ENCODE results near the gene CSAD. TPM values are rescaled to one million over a fixed set of nuclear protein-coding genes. Genes with fewer than 3 reads are reported as not detected.

Gene CSAD
- total and polyA plus RNA-seq, 2 donors (not counting 1 experiment from before 2014, with no cell fraction given): 57.0 to 64.6 TPM

- Mint-ChIP-seq H3K4me1 (peaks cover 38% of the 10 kb centered on the region), H3K4me3 (no peak overlapping the region), H3K27me3 (no peaks in the 10 kb centered on the region), H3K27ac (peak overlapping the region; percentile 53), H3K9me3 (ENCODE audit: insufficient read depth) (no peaks in the 10 kb centered on the region)
- Histone ChIP-seq H3K27me3 (replicated peaks in 1 of 4; ENCODE audit: control extremely low read depth in 1 of 4, control insufficient read depth in 3 of 4, insufficient read depth in 4 of 4, low read length in 3 of 4) (no peaks in the 10 kb centered on the region), H2AFZ (ENCODE audit: insufficient read depth, low read depth, low read length, poor library complexity, severe bottlenecking) (no peak overlapping the region), H3K4me3 (ENCODE audit: control extremely low read depth in 1 of 5, extremely low read depth in 1 of 5, insufficient read depth in 1 of 5, low read depth in 2 of 5, low read length in 4 of 5) (no peak overlapping the region), H3K27ac (ENCODE audit: low read length in 2 of 2) (no peak overlapping the region), H3K9ac (ENCODE audit: low read length) (no peak overlapping the region), H3K4me1 (ENCODE audit: control insufficient read depth in 2 of 2, insufficient read depth in 2 of 2, low read length in 2 of 2) (peaks cover 33 to 39% of the 10 kb centered on the region in 2 donors), H3K9me3 (ENCODE audit: control extremely low read depth in 1 of 3, control insufficient read depth in 2 of 3, insufficient read depth in 1 of 3, low read length in 2 of 3) (no peaks in the 10 kb centered on the region), H3K4me2 (replicated peaks; ENCODE audit: low read depth, low read length, poor library complexity, severe bottlenecking) (no peak overlapping the region), H3K79me2 (ENCODE audit: control insufficient read depth, insufficient read depth, low read length) (peaks cover 18% of the 10 kb centered on the region), H3K36me3 (replicated peaks in 1 of 2; ENCODE audit: control extremely low read depth in 1 of 2, control insufficient read depth in 1 of 2, extremely low read depth in 1 of 2, insufficient read depth in 2 of 2, low read length in 1 of 2) (peaks cover 4 to 87% of the 10 kb centered on the region in 2 experiments), H4K20me1 (ENCODE audit: control insufficient read depth, insufficient read depth, low read length, poor library complexity, severe bottlenecking) (peaks cover 64% of the 10 kb centered on the region)
- WGBS (ENCODE audit: insufficient coverage): 95% methylated on average over 9 of the region's 10 CpGs
- no peak for DNase-seq
- CTCF ChIA-PET: interaction anchor here (0.7 to 15.7 kb wide), 10 partner anchors 8 to 130 kb away, joined by 3 to 201 read pairs (median 4); partner anchors contain the start of genes CSAD, ESPL1, ITGB7 and PFDN5
- intact Hi-C loops (cut with micrococcal nuclease): loop anchor here (5.0 kb wide), 1 partner anchor 128 kb away; no protein-coding TSS in a partner anchor
- POLR2A ChIA-PET: interaction anchor here (0.6 kb wide), 1 partner anchor 293 kb away, joined by 4 read pairs; no protein-coding TSS in a partner anchor
- no peak for ATAC-seq (ENCODE audit: low read depth)
- no peak for TF ChIP-seq EZH2 (IDR thresholded peaks at IDR 0.05; ENCODE audit: borderline replicate concordance, insufficient read depth, low read depth, low read length, poor library complexity, severe bottlenecking)
- TF ChIP-seq CTCF (IDR thresholded peaks at IDR 0.05): no peak
These were observed 15.0 kb upstream of the CSAD start for GRCh38 chr12:53195516-53196420.

GRCh38 chr12:53194973-53195372 lies 14.2 kb upstream of the CSAD start:
- TF ChIP-seq CTCF (IDR thresholded peaks at IDR 0.05): no peak
- no peak for TF ChIP-seq EZH2 (IDR thresholded peaks at IDR 0.05; ENCODE audit: borderline replicate concordance, insufficient read depth, low read depth, low read length, poor library complexity, severe bottlenecking)
- no peak overlapping the region for H3K4me3 Mint-ChIP-seq
- ChIA-PET CTCF (interaction anchor here (0.7 to 15.7 kb wide), 9 partner anchors 10 to 129 kb away, joined by 3 to 201 read pairs (median 4); partner anchors contain the start of genes CSAD, ESPL1, ITGB7 and PFDN5), POLR2A (no interaction called here)
- H2AFZ ChIP-seq (ENCODE audit: insufficient read depth, low read depth, low read length, poor library complexity, severe bottlenecking): no peak overlapping the region
- H3K9me3 ChIP-seq (ENCODE audit: control extremely low read depth in 1 of 3, control insufficient read depth in 2 of 3, insufficient read depth in 1 of 3, low read length in 2 of 3): no peaks in the 10 kb centered on the region
- peaks cover 18% of the 10 kb centered on the region for H3K79me2 ChIP-seq (ENCODE audit: control insufficient read depth, insufficient read depth, low read length)
- H3K4me3 ChIP-seq (ENCODE audit: control extremely low read depth in 1 of 5, extremely low read depth in 1 of 5, insufficient read depth in 1 of 5, low read depth in 2 of 5, low read length in 4 of 5): no peak overlapping the region
- no peak overlapping the region for H3K27ac ChIP-seq (ENCODE audit: low read length in 2 of 2)
- H3K9me3 Mint-ChIP-seq (ENCODE audit: insufficient read depth): no peaks in the 10 kb centered on the region
- peaks cover 2 to 85% of the 10 kb centered on the region in 2 experiments for H3K36me3 ChIP-seq (replicated peaks in 1 of 2; ENCODE audit: control extremely low read depth in 1 of 2, control insufficient read depth in 1 of 2, extremely low read depth in 1 of 2, insufficient read depth in 2 of 2, low read length in 1 of 2)
- no peak overlapping the region for H3K4me2 ChIP-seq (replicated peaks; ENCODE audit: low read depth, low read length, poor library complexity, severe bottlenecking)
- no peaks in the 10 kb centered on the region for H3K27me3 Mint-ChIP-seq
- no peak overlapping the region for H3K27ac Mint-ChIP-seq
- intact Hi-C loops (cut with micrococcal nuclease): loop anchor here (5.0 kb wide), 1 partner anchor 128 kb away; no protein-coding TSS in a partner anchor
- H3K9ac ChIP-seq (ENCODE audit: low read length): no peak overlapping the region
- ATAC-seq (ENCODE audit: low read depth): no peak
- DNase-seq: no peak
- peaks cover 25 to 31% of the 10 kb centered on the region in 2 donors for H3K4me1 ChIP-seq (ENCODE audit: control insufficient read depth in 2 of 2, insufficient read depth in 2 of 2, low read length in 2 of 2)
- peaks cover 57% of the 10 kb centered on the region for H4K20me1 ChIP-seq (ENCODE audit: control insufficient read depth, insufficient read depth, low read length, poor library complexity, severe bottlenecking)
- H3K4me1 Mint-ChIP-seq: peaks cover 33% of the 10 kb centered on the region
- H3K27me3 ChIP-seq (replicated peaks in 1 of 4; ENCODE audit: control extremely low read depth in 1 of 4, control insufficient read depth in 3 of 4, insufficient read depth in 4 of 4, low read length in 3 of 4): no peaks in the 10 kb centered on the region
- WGBS (ENCODE audit: insufficient coverage): 100% methylated on average over 1 of the region's 1 CpG
